Measurements from ENCODE around the gene TSHZ2.

TSHZ2 gene, protein sequence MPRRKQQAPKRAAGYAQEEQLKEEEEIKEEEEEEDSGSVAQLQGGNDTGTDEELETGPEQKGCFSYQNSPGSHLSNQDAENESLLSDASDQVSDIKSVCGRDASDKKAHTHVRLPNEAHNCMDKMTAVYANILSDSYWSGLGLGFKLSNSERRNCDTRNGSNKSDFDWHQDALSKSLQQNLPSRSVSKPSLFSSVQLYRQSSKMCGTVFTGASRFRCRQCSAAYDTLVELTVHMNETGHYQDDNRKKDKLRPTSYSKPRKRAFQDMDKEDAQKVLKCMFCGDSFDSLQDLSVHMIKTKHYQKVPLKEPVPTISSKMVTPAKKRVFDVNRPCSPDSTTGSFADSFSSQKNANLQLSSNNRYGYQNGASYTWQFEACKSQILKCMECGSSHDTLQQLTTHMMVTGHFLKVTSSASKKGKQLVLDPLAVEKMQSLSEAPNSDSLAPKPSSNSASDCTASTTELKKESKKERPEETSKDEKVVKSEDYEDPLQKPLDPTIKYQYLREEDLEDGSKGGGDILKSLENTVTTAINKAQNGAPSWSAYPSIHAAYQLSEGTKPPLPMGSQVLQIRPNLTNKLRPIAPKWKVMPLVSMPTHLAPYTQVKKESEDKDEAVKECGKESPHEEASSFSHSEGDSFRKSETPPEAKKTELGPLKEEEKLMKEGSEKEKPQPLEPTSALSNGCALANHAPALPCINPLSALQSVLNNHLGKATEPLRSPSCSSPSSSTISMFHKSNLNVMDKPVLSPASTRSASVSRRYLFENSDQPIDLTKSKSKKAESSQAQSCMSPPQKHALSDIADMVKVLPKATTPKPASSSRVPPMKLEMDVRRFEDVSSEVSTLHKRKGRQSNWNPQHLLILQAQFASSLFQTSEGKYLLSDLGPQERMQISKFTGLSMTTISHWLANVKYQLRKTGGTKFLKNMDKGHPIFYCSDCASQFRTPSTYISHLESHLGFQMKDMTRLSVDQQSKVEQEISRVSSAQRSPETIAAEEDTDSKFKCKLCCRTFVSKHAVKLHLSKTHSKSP (N-terminal part only)

DNA sequence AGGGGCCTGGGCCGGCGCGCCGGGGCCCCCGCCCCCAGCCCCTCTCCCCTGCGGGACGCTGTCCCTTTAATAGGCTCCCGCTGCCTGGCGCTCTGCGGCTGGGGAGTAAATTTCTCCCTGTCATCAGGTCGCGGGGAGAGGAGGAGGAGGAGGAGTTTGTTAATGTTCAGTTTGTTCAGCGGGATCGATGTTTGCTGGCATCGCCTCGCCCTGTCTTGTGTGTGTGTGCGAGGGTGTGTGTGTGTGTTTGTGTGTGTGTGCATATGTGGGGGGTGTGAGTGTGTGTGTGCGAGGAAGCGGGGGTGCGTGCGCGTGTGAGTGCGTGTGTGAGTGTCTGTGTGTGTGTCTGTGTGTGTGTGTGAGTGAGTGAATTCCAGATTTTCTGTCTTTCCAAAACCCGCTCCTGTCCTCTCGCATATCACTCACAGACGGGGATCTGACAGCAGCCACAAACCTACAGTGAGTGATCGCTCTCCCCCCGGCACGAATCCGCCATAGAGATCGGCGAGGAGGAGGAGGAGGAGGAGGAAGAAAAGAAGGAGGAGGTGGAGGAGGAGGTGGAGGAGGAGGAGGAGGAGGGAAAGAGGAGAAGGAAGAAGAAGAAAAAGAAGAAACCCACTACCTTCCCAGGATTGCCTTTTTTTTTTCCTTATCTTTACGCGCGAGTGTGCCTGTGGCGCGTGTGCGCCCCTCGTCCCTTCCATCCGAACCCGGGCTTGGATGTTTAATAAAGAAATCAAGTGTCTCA lies at the start of gene TSHZ2:
TSHZ2 (plus strand) TSS at position 169 of the 748 bp plus-strand sequence. CDS start 936 bp downstream, outside the sequence.
- no peak for DNase-seq (ENCODE audit: low spot score)

DNA sequence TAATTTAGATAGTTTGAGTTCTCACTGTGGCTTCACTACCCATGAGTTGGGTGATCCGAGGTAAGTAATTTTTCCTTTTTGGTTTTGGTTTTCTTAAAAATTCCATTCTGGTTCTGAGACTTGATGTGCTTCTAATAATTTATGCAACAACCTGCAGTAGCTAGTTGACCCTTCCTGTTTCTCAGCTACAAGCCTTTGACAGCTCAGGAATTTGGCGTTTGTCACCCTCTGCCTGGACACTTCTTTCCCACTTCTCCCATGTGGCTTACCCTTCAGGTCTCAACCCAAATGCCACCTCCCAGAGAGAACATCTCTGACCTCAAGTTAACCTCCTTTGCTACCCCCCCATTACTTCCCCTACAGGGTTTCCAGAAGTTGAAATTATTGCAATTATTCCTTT lies 49.7 kb upstream of the TSHZ2 start:
- DNase-seq (ENCODE audit: low spot score), result no peak

DNA sequence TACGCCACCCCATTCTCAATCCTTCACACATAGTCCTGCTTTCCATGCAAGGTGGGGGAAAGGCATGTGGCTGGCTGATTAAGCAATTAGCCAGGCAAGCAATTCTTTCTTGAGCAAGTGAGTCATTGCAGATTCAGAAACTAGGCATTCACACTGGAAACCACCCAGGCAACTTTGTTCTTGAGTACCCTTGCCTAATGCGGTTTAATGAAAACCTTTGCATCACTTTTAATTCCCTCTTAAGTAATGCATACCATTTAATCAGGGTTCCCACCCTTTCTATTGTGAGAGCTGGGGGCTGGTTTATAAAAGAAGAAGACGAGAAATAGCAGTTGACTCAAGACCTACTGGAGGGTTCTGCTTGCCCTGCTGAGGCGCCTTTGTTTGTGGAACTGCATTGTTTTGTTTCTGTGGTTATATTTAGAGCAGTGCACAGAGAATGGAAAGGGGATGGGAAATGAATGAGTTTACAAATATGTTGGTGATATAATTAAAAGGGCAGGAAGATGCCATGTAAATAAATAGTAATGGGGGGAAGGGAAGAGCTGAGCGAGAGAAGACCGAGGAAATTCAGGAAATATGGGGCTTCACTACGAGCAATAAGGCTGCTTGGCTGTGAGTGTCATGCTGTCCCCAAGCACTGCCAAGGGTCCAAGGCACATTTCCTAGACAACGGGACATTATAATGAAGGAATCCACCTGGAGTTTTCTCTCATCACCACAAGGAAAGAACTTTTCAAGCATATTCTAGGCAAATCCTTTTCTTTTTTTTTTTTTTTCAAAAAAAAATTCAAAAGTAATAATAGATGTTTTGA lies 48.8 kb upstream of the TSHZ2 start:
- DNase-seq (ENCODE audit: low spot score), result no peak

DNA sequence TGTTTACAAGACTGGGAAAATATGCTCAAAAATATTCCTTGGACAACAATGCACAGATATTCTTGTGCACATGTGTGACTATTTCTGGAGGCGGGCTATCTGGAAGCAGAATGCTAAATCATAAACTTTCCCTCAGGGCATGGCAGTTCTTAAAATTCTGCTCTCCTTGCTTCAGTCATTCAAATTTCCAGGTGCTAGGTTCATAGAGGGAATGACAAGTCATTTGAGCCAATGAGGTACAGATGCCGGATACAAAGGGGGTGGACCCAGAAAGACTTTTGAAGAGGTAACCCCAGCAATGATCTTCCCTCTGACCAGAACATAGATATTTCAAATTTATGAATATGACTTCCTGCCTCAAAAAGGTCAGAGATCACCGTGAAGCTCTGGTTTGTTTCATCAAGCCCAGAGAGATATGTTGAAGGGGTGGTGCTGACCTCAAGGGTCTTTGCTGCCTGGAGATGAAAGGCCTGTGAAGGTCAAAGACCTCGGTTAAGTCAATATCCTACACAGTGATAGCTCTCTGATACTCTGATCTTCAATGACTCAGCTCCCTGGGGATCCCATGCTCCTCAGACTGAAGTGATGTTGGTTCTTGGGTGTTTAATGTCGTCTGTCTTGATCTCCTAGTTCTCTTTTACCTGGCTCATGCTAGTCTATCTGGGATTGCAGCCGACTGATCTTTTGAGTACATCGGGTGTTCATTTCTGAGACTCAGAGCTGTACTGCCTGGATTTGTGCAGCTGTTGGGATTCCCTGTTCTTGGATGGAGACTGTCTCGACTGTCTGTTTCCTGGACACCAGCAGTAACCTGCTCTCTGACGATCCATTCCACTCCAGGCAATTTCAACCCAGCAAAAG lies 47.5 kb upstream of the TSHZ2 start:
- no peak for DNase-seq (ENCODE audit: low spot score)

DNA sequence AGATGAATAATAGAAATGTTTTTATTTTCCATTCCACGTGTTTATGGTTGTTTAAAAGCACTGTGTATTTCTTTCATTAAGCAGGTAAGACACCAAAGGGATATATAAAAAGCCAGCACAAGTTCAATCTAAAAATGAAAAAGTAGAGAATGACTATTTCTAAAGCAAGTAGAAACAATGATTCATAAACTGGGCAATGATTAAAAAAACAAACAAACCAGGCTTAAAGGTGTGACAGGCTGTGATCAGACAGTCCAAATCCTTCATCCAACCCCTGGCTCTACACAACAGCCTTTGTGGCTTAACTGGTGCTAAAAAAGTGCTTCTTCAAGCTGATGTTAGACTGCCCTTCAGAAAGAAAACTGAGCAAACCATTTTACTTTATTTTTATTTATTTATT lies 45.7 kb upstream of the TSHZ2 start:
- DNase-seq (ENCODE audit: low spot score), result no peak

DNA sequence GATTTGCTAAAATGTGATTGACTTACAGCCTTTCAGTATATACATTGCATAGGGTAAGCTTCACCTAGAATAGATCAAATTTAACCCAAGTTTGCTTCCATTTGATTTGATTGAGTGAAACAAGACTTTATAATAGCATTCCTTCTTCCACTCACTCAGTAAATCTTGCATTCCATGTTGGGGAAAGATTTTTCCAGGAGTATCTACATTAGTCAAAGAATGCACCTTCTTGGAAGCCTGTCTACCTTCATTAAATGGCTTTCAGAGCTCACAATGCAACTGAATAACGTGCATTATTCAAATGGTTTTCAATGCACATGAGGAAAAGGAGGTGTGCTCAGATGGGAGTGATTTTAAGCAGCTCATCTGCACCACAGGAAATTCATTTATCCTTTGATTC lies 38.3 kb upstream of the TSHZ2 start:
- DNase-seq (ENCODE audit: low spot score), result no peak

DNA sequence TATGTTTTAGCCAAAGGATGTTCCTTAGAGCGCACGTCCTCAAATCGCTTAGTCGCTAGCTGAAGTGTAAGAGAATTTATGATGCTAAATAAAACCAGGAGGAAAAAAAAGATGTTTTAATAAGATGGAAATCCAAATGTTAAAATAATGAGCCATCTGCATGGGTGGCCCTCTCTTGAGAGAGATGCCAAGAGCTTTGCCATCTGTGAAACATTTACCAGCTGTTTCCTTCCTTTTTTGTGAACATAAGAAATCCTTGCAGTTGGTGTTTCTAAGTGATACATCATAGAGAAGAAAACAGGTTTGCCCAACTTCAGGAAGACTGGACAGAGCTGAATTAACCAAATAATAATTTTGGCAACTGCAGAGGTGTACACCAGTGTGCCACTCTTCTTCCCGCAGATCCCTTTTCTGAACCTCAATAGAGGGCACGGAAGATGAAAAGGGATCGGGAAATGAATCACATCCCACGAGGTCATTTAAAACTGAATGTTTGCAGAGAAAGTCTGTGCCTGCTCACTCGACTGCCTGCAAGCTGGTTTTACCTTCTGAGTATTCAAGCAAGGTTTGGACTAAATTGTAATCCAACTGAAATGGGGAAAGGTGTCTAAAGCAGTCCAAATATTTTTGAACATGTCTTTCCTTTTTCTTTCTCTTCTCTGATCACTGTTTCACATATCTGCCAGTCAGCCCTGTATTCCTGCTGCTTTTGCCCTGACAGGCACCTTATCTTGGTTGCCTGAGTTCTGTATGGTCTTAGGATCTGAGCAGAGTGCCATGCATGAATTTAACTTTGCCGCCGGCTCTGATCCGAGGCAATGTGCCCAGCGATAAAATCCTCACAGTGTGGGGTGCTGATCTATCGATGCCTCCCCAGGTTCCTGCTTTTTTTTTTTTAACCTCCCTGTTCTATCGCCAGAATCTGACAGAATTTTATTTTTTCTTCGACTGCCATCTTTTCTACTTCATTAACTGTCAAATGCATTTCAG lies 35.5 kb upstream of the TSHZ2 start:
- no peak for DNase-seq (ENCODE audit: low spot score)

DNA sequence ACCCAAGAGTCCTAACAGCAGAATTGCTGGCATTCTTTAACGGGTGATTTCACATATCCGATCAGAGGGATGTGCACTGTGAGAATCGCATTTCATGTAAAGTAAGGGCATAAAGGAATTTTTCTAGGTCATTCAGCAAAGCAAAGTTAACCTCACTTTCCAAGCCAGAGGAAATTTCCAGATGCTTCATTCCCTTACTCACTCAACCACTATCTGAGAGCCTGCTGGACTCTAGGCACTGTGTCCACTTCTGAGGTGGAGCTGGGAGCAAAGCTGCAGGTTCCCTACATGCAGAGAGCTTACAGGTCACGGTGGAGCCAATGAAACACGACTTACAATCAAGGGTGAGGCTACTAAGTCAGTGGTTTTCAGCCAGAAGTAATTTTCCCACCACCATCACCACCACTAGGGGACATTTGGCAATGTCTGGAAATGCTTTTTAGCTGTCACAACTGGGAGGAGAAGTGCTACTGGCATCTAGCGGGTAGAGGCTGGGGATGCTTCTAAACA lies 34.5 kb upstream of the TSHZ2 start:
- no peak for DNase-seq (ENCODE audit: low spot score)

DNA sequence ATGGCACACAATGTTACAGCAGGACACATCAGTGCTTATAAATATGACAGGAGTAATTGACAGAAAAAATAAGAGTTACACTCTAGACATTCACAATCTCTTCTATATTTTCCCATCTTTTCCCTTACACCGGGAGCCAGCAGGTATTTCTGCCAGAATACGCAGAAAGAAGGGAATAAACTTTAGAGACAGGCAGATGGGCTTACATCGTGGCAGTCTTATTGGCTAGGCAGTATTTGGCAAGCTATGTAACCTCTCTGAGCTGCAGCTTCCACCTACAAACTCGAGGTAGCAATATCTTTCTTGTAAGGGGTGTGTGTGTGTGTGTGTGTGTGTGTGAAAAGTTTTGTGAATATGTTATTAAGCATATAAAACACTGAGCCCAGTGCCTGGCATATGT lies 33.0 kb upstream of the TSHZ2 start:
- no peak for DNase-seq (ENCODE audit: low spot score)

DNA sequence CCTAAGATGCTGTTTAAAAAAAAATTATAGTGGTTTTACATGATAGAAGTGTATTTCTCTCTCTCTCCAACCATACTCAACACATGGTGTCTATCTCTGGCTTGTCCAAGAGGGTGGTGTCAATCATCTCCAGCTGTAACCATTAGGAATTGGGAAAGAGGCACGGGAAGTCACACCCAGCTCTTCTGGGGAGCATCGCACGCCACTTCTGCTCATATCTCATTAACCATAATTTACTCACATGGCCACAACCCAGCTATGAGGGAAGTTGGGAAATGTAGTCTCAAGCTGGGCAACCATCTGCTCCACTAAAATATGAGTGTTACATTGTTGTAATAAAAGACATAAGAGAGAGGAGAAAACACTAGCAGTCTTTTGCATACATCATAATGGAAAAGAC lies 30.4 kb upstream of the TSHZ2 start:
- no peak for DNase-seq (ENCODE audit: low spot score)

DNA sequence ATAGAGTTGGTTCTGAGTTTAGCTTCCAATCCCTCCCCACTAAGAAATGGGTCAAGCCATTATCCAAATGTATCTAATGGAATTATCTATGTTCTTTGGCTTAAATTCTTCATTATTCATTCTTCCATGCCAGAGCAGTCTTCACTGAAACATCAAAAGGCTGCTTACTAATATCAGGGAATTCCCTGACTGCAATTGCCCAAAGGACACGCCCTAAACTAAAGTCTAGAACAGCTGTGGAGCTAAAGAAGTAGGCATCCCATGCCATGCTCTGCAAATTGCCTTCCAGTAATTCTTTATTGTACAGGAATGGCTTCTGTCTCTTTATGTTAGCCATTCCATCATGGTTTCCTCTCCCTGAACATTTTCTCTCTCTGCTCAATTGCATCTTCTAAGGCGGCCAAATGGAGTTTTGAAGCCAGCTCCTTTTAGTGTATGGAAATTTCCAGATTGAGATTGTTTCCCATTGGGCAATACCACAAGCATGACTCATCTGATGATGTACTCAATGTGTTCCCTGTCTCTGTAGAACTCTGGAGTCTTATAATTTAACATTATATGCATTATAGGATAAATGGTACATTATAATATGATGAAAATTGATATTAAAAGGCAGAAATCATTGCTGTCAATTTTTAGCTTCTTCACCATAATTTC lies 28.8 kb upstream of the TSHZ2 start:
- no peak for DNase-seq (ENCODE audit: low spot score)

DNA sequence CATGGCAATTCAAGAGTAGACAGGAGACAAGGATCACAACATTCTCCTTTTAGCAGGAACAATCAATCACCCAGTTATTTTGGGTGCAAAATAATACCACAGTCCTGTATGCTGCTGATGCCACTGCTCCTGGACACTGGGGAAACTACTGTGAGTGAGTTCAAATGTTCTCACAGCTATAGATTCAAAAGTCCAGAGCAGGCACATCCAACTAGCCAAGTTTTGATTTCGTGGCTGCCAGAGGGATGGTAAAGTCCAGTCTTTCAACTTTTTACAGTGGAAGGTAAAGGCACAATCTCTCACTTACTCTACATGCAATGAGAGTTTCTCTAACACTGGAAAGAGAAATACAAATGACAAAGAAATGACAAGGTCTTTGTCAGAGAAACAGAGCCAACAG lies 26.9 kb upstream of the TSHZ2 start:
- no peak for DNase-seq (ENCODE audit: low spot score)

DNA sequence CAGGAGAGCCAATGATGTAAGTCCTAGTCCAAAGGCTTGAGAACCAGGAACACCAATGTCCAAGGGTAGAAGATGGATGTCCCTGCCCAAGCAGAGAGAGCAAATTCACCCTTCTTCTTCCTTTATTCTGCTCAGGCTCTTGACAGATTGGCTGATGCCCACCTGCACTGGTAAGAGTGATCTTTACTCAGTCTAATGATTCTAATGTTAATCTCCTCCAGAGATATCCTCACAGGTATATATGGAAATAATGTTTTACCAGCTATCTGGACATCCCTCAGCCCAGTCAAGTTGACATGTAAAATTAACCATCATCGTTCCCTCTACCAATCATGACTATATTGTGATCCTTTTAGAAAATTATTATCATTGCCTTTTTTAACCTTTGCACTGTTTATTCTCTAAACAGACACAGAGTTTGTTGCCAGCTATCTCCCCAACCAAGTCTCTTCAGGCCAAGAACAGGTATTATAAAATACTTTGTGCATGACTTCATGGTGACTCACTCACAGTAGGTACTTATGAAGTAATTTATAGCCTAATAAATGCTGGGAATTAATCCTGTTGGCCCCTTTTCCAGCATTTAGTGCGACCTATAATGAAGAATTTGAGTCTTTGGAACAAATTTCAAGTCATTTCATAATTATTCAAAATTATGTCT lies 26.2 kb upstream of the TSHZ2 start:
- DNase-seq (ENCODE audit: low spot score), result no peak

DNA sequence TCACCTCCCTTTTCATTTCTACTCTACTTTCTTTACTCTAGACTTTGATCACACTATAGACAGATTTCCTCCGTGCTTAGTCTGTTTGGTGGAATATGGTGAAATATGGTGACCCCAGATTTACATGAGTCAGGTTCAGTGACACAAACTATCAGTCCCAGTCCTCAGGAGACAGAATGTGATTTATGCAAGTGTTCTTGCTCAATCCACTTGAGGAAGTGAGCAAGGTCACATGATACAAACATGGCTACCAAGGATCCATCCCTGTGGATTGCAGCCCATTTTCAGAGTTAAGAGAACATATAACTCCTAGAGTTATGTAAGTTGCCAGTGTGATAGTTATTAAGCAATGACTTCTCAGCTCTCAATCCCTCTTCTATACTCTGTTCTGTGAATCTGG lies 23.7 kb upstream of the TSHZ2 start:
- no peak for DNase-seq (ENCODE audit: low spot score)

DNA sequence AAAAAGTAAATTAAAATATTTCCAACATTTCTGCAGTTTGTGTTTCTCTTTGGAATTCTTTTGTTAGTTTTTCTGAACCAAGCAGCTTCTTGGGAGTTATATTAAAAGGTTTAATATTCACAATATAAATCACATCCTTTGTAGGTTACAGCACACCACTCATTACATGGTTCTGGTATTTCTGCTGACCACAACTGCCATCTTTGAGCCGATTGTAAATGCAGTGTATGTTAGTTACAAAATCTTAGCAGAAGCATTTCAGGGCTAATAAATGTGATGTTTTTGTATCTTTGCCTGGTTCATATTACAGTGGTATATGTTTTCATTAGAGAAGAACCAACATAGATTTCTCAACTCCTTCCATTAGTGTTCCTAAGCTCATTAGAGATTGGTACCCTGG lies 19.1 kb upstream of the TSHZ2 start:
- no peak for DNase-seq (ENCODE audit: low spot score)

DNA sequence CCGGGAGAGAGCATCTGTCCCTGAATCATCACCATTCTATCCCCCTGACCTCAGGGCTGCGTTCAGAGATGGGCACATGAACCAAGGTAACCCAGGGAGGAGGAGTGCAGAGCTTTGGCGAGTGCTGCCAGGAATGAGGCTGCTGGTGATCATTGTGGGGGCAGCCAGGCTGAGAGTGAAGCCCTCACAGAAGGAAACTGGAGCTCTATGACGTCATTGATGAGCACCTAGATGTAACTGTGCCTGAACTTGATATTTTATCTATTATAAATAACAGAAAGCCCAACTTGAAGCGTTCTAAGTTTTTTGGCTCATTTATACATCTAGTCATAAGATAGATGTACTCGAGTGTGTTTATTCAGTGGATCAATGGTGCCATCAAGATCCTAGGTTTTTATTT lies 17.3 kb upstream of the TSHZ2 start:
- no peak for DNase-seq (ENCODE audit: low spot score)

DNA sequence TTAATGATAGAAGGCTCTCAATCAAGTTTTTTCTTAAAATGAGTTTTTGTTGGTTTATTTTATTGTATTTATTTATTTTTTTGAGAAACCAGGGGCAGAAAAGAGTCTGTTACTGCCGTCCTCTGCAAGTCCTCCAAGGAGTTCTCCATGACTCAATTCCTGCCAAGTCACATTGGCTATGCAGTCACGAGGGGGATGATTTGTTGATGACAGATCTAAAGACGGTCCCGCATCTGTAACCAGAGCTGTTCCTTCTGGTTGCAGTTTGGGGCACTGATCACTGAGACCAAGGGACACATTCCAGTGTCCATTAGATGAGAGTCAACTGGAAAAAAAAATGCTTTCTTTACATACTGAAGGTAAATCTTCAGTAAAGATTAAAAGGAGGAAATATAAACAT lies 13.9 kb upstream of the TSHZ2 start:
- DNase-seq (ENCODE audit: low spot score), result no peak

DNA sequence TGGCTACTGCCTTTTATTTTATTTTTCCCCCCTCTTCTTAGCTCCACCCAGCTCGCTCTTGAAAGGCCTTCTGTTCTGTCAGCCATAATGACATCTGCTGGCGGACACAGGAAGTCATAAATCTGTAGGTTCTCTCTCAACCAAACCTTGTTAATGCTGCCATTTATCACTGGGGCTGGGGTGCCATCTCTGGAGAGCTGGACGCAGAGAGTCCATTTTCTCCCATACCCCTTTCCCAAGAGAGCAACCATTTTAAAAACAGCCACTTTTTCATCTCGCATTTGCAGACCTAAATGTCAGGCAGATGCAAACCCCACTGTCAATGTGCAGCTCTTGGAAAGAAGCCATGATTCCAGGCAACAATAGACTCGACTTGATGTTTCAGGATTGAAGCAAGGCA lies 13.0 kb upstream of the TSHZ2 start:
- no peak for DNase-seq (ENCODE audit: low spot score)
